Activated CD4-positive, alpha-beta T cell treated with anti-CD3 and anti-CD28 coated beads for 48 hours (primary cell): Measurements from ENCODE around the gene ZNG1C.
"Not testable (repeated sequence)": the region's sequence is repeated elsewhere in the genome, so short reads cannot be mapped to it uniquely, and the experiment has no call there.

Experiments
- DNase-seq: peaks from one replicate; pipeline ENCODE4 v3.0.0-alpha.2; 2020

The ZNG1C gene

GRCh38 chr9:68343242-68343641 lies 101.5 kb downstream of the ZNG1C start:
- DNase-seq = not testable (repeated sequence)

DNA sequence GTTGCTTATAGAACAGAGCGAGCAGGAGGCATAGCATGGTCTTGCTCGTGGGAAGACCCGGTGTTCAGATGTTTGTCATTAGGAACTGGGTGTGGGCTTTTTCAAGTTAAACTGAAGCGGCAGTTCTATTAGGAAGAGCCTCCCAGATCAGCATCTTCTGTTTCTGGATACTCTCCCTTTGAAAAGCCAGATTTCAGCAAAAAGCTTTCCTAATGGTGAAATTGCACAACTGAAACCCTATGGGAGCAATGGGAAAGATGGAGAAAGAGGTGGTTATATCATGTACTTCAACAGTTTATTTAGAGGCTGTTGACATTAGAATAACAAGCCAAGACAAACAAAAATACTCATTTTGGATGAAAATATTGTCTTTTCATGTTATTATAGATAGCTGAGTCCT lies 102.2 kb downstream of the ZNG1C start:
- DNase-seq = not testable (repeated sequence)
